Measurements from ENCODE around the gene LDB2. TPM values are rescaled to one million over a fixed set of nuclear protein-coding genes. Genes with fewer than 3 reads are reported as not detected.

Gene LDB2
- total RNA-seq, 1 donor from 2014 or later = 31.5 TPM

GRCh38 chr4:16607241-16608066 is 291.0 kb downstream of the LDB2 start:
- DNase-seq (ENCODE audit: extremely low spot score, unreplicated experiment) = no peak
- no peak for TF ChIP-seq CTCF (conservative IDR thresholded peaks at IDR 0.05)
- no peak overlapping the region for H3K27ac Mint-ChIP-seq
- no peaks in the 10 kb centered on the region for H3K27me3 Mint-ChIP-seq
- no peaks in the 10 kb centered on the region for H3K36me3 Mint-ChIP-seq
- H3K9me3 Mint-ChIP-seq = peaks cover 21% of the 10 kb centered on the region
- no peaks in the 10 kb centered on the region for H3K4me1 Mint-ChIP-seq (ENCODE audit: unreplicated experiment)
- H3K4me3 Mint-ChIP-seq = no peak overlapping the region

- DNase-seq (ENCODE audit: extremely low spot score, unreplicated experiment) = no peak
- TF ChIP-seq CTCF (conservative IDR thresholded peaks at IDR 0.05) = no peak
- Mint-ChIP-seq H3K27ac (no peak overlapping the region), H3K27me3 (no peaks in the 10 kb centered on the region), H3K4me3 (no peak overlapping the region), H3K9me3 (peaks cover 21% of the 10 kb centered on the region), H3K36me3 (no peaks in the 10 kb centered on the region), H3K4me1 (ENCODE audit: unreplicated experiment) (no peaks in the 10 kb centered on the region)
These were observed 291.8 kb downstream of the LDB2 start for GRCh38 chr4:16606691-16607090.

GRCh38 chr4:16603178-16603577 is 295.3 kb downstream of the LDB2 start:
- peaks cover under 1% of the 10 kb centered on the region for H3K4me1 Mint-ChIP-seq (ENCODE audit: unreplicated experiment)
- peaks cover 5% of the 10 kb centered on the region for H3K9me3 Mint-ChIP-seq
- no peaks in the 10 kb centered on the region for H3K27me3 Mint-ChIP-seq
- DNase-seq (ENCODE audit: extremely low spot score, unreplicated experiment) = no peak
- no peak overlapping the region for H3K27ac Mint-ChIP-seq
- no peak overlapping the region for H3K4me3 Mint-ChIP-seq
- no peaks in the 10 kb centered on the region for H3K36me3 Mint-ChIP-seq
- no peak for TF ChIP-seq CTCF (conservative IDR thresholded peaks at IDR 0.05)

GRCh38 chr4:16598597-16599206 is 299.7 kb downstream of the LDB2 start:
- no peak for TF ChIP-seq CTCF (conservative IDR thresholded peaks at IDR 0.05)
- H3K9me3 Mint-ChIP-seq = no peaks in the 10 kb centered on the region
- no peaks in the 10 kb centered on the region for H3K36me3 Mint-ChIP-seq
- no peak overlapping the region for H3K4me3 Mint-ChIP-seq
- no peaks in the 10 kb centered on the region for H3K27me3 Mint-ChIP-seq
- no peak for DNase-seq (ENCODE audit: extremely low spot score, unreplicated experiment)
- H3K27ac Mint-ChIP-seq = no peak overlapping the region
- H3K4me1 Mint-ChIP-seq (ENCODE audit: unreplicated experiment) = peaks cover 6% of the 10 kb centered on the region

GRCh38 chr4:16597845-16598596 is 300.4 kb downstream of the LDB2 start:
- H3K4me3 Mint-ChIP-seq = no peak overlapping the region
- H3K36me3 Mint-ChIP-seq = no peaks in the 10 kb centered on the region
- peaks cover 6% of the 10 kb centered on the region for H3K4me1 Mint-ChIP-seq (ENCODE audit: unreplicated experiment)
- no peak for TF ChIP-seq CTCF (conservative IDR thresholded peaks at IDR 0.05)
- peak overlapping the region; percentile 17 for H3K27ac Mint-ChIP-seq
- H3K9me3 Mint-ChIP-seq = no peaks in the 10 kb centered on the region
- H3K27me3 Mint-ChIP-seq = no peaks in the 10 kb centered on the region
- DNase-seq (ENCODE audit: extremely low spot score, unreplicated experiment) = no peak
